Gastroesophageal sphincter (tissue), 4 donors: ENCODE data around the gene ACOT7. TPM values are rescaled to one million over a fixed set of nuclear protein-coding genes. Genes with fewer than 3 reads are reported as not detected.
"Not testable (repeated sequence)": the region's sequence is repeated elsewhere in the genome, so short reads cannot be mapped to it uniquely, and the experiment has no call there.

Experiments
- ATAC-seq: fragments of 150-250 bp; one replicate; pipeline ENCODE4 v1.9.1; 2016; ENCODE audit warnings: mild to moderate bottlenecking, moderate library complexity
- H3K27ac ChIP-seq, 4 donors: fragments of 200-600 bp; sonication (generic) in 3 of 4; 1 replicate in 3 of 4; 2 replicates in 1 of 4; pipeline ENCODE4 v1.5.1; 2016 to 2019
- H3K27me3 ChIP-seq: fragments of 200-600 bp; sonication (generic); one replicate; pipeline ENCODE4 v1.5.1; 2019
- H3K36me3 ChIP-seq, 2 donors: fragments of 200-600 bp; sonication (generic); one replicate each; pipeline ENCODE4 v1.5.1; 2019; ENCODE audit warnings: control low read depth in 1 of 2
- H3K4me1 ChIP-seq, 3 donors: fragments of 200-600 bp; sonication (generic); 1 replicate in 2 of 3; 2 replicates in 1 of 3; pipeline ENCODE4 v1.5.1; 2016 to 2019; ENCODE audit warnings: control low read depth in 2 of 3
- H3K4me3 ChIP-seq, 2 donors: fragments of 200-600 bp; sonication (generic); one replicate each; pipeline ENCODE4 v1.5.1; 2019; ENCODE audit warnings: mild to moderate bottlenecking in 1 of 2, moderate library complexity in 1 of 2
- H3K9me3 ChIP-seq, 3 donors: fragments of 200-600 bp; sonication (generic); one replicate each; pipeline ENCODE4 v1.5.1; 2017 to 2019; ENCODE audit warnings: control low read depth in 2 of 3
- EP300 ChIP-seq: sonication (generic); formaldehyde crosslinking; IDR thresholded peaks from one replicate; pipeline ENCODE4 v1.6.1; 2017; ENCODE audit warnings: antibody characterized with exemption, mild to moderate bottlenecking
- POLR2A ChIP-seq, 2 donors: fragments of 450-650 bp; IDR thresholded peaks; one replicate each; pipeline ENCODE4 v1.6.1; 2017; ENCODE audit warnings: antibody characterized with exemption in 2 of 2, mild to moderate bottlenecking in 2 of 2, moderate library complexity in 1 of 2
- POLR2AphosphoS5 ChIP-seq: sonication (generic); formaldehyde crosslinking; IDR thresholded peaks from one replicate; pipeline ENCODE4 v1.6.1; 2017; ENCODE audit warnings: antibody characterized with exemption
- WGBS, 2 donors: methylation state at CpG; one replicate each; pipeline ENCODE4 v1.1.5; 2018; ENCODE audit warnings: low coverage in 1 of 2; 5-methylcytosine and 5-hydroxymethylcytosine counted together
- total RNA-seq, 4 donors: library from RNA; depleted of rRNA; stranded (reverse); fragments of >200 nt; gene quantifications; one replicate each; pipeline ENCODE4 v1.1.0, GENCODE V29; 2016
- TF ChIP-seq, protein P1 (sequence below), 4 experiments: fragments of 200-600 bp in 2 of 4; fragments of 450-650 bp in 2 of 4; sonication (generic) in 1 of 4; IDR thresholded peaks; one replicate each; pipeline ENCODE4 v1.5.1; 2017 to 2019; ENCODE audit warnings: antibody characterized with exemption in 4 of 4, mild to moderate bottlenecking in 2 of 4, moderate library complexity in 2 of 4

The ACOT7 gene
- total RNA-seq, 4 donors from 2014 or later: 22.3 to 32.5 (median 25.0) TPM

DNA sequence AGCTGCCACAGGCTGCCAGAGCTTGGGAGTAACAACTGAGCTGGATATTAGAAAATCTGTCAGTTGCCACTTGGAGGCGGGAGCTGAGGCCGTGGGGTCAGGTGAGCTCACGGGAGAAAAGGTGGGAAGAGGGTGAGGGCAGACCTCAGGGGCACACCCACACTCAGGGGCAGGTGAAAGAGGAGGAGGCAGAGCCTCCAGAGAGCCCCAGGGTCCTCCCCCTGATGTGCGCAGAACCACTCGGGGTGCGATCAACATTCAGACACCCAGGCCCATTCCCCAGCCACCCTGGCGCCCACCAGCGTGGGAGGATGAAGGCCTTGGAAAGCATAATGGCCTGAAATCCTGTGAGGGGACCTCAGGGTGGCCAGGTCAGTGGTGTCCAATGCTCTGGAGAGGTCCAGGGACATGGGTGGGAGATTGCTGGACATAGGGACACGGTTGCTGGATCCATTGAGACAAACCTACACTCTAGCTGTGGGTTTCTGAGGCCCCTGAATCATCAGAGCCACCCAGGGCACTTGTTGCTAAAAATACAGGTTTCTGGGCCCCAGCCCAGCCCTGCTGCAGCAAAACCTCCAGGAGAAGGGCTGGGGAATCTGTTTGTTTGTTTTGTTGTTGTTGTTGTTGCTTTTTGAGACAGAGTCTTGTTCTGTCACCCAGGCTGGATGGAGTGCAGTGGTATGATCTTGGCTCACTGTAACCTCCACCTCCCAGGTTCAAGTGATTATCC lies 83.3 kb downstream of the ACOT7 start:
- Histone ChIP-seq H3K4me3 (no peak overlapping the region), H3K27me3 (no peaks in the 10 kb centered on the region), H3K36me3 (no peaks in the 10 kb centered on the region), H3K9me3 (no peaks in the 10 kb centered on the region), H3K4me1 (no peaks in the 10 kb centered on the region), H3K27ac (no peak overlapping the region)
- no peak for ATAC-seq
- TF ChIP-seq POLR2A (IDR thresholded peaks at IDR 0.05): no peak
- TF ChIP-seq POLR2AphosphoS5: no peak
- TF ChIP-seq EP300: no peak
- TF ChIP-seq, protein P1, sequence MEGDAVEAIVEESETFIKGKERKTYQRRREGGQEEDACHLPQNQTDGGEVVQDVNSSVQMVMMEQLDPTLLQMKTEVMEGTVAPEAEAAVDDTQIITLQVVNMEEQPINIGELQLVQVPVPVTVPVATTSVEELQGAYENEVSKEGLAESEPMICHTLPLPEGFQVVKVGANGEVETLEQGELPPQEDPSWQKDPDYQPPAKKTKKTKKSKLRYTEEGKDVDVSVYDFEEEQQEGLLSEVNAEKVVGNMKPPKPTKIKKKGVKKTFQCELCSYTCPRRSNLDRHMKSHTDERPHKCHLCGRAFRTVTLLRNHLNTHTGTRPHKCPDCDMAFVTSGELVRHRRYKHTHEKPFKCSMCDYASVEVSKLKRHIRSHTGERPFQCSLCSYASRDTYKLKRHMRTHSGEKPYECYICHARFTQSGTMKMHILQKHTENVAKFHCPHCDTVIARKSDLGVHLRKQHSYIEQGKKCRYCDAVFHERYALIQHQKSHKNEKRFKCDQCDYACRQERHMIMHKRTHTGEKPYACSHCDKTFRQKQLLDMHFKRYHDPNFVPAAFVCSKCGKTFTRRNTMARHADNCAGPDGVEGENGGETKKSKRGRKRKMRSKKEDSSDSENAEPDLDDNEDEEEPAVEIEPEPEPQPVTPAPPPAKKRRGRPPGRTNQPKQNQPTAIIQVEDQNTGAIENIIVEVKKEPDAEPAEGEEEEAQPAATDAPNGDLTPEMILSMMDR (IDR thresholded peaks at IDR 0.05): no peak
- WGBS, 2 donors: 83 to 90% methylated on average over 2 to 4 of the region's 9 CpGs

DNA sequence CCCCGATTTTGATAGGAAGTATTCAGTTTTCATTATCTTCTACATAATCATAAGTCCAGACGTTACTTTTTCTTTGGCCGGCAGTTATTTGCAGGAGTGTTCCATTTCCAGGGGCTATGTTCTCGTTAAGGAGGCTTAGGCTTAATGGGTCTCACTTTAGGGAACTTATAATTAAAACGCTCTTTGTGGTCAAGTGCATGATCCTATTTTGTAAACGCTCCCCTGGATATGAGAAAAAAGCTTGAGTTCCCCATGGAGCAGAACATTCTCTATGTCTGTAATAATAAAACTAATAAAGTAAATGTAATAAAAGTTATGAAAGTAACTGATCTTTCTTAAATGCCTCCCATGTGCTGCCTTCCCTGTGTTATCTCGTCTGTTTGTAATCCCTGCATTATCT lies 84.0 kb downstream of the ACOT7 start:
- Histone ChIP-seq H3K27me3 (no peaks in the 10 kb centered on the region), H3K4me3 (no peak overlapping the region), H3K9me3 (no peaks in the 10 kb centered on the region), H3K36me3 (no peaks in the 10 kb centered on the region), H3K27ac (no peak overlapping the region), H3K4me1 (no peaks in the 10 kb centered on the region)
- TF ChIP-seq EP300 (no peak), POLR2AphosphoS5 (no peak)
- 83 to 89% methylated on average over 3 to 7 of the region's 7 CpGs for WGBS, 2 donors
- no peak for ATAC-seq

DNA sequence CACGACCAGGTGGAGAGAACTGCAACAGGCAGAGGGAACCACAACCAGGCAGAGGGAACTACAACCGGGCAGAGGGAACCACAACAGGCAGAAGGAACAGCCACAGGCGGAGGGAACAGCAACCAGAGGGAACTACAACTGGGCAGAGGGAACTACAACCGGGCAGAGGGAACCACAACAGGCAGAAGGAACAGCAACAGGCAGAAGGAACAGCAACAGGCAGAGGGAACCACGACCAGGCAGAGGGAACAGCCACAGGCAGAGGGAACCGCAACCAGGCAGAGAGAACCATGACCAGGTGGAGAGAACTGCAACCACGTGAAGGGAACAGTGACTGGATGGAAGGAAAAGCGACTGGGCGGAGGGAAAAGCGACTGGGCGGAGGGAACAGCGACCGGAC lies 85.1 kb downstream of the ACOT7 start:
- H3K4me3 ChIP-seq: no peak overlapping the region
- TF ChIP-seq POLR2A (IDR thresholded peaks at IDR 0.05): no peak
- TF ChIP-seq POLR2AphosphoS5: no peak
- TF ChIP-seq, protein P1 (IDR thresholded peaks at IDR 0.05): no peak
- TF ChIP-seq EP300: no peak
- H3K9me3 ChIP-seq: no peaks in the 10 kb centered on the region
- no peaks in the 10 kb centered on the region for H3K36me3 ChIP-seq
- 89 to 92% methylated on average over 9 to 13 of the region's 13 CpGs for WGBS, 2 donors
- no peak overlapping the region for H3K27ac ChIP-seq
- no peak for ATAC-seq
- H3K27me3 ChIP-seq: no peaks in the 10 kb centered on the region
- no peaks in the 10 kb centered on the region for H3K4me1 ChIP-seq

GRCh38 chr1:6307682-6308081 lies 85.9 kb downstream of the ACOT7 start:
- not testable (repeated sequence) for H3K36me3 ChIP-seq, H3K4me3 ChIP-seq, H3K4me1 ChIP-seq, H3K27ac ChIP-seq, ATAC-seq, H3K9me3 ChIP-seq, H3K27me3 ChIP-seq
- WGBS, 2 donors: 78 to 83% methylated on average over 1 to 7 of the region's 7 CpGs

DNA sequence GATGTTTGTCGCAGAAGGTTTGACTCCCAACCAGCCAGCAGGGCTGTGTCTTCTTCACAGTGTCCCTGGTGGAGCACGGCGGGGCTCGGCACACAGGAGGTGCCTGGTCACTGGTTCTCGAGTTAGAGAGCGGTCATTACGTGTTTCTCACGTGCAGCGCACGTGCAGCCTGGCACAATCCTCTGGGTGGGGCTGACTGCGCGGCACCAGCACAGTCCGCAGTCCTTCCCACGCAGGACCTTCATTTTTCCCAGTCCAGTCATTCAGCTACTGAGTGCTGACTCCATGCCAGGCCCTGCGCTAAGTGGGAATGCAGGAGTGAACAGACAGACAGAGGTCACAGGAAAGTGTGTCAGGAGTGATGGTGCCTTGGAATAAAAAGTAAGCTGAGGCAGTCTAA lies 86.5 kb downstream of the ACOT7 start:
- H3K9me3 ChIP-seq: no peaks in the 10 kb centered on the region
- ATAC-seq: no peak
- H3K27me3 ChIP-seq: no peaks in the 10 kb centered on the region
- H3K4me1 ChIP-seq: no peaks in the 10 kb centered on the region
- no peak overlapping the region for H3K4me3 ChIP-seq
- no peak overlapping the region for H3K27ac ChIP-seq
- no peaks in the 10 kb centered on the region for H3K36me3 ChIP-seq
- TF ChIP-seq POLR2AphosphoS5 (no peak), EP300 (no peak), POLR2A (IDR thresholded peaks at IDR 0.05) (no peak)
- TF ChIP-seq, protein P1 (IDR thresholded peaks at IDR 0.05): no peak
- 100% methylated on average over 1 of the region's 15 CpGs; no CpG with 5 or more reads in 1 of the 2 donors for WGBS, 2 donors

DNA sequence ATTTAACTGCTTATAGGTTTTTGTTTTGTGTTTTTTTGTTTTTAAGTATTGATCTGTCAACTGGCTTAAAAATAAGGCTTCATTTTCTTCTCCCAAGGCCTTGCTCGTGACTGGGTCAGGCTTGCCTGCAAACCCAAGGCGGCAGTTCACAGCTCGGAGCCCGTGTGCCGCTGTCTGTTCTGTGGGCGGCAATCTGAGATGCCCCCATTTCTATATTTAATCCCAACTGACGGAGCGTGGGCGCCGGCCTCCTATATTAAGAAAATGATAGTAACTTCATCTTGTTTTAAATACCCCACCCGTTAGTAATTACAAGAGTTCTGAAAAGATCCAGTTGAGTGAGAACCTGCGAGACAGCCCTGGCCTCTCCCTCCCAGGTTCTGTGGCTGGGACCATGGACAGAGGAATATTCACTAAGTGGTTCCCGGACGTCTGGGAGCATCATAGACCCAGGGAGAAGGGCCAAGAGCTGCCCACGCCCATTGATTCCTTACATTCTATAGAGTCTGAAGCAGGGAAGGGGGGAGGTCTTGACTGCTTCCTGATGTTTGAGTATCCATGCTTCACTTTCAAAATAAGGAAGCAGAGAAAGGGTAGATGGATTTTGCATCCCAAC lies 90.1 kb downstream of the ACOT7 start:
- ATAC-seq: no peak
- H3K4me3 ChIP-seq: no peak overlapping the region
- 83 to 89% methylated on average over 1 to 7 of the region's 15 CpGs for WGBS, 2 donors
- H3K27me3 ChIP-seq: no peaks in the 10 kb centered on the region
- no peaks in the 10 kb centered on the region for H3K36me3 ChIP-seq
- no peaks in the 10 kb centered on the region for H3K9me3 ChIP-seq
- no peaks in the 10 kb centered on the region for H3K4me1 ChIP-seq
- TF ChIP-seq, protein P1 (IDR thresholded peaks at IDR 0.05): no peak
- TF ChIP-seq POLR2A (IDR thresholded peaks at IDR 0.05) (no peak), EP300 (no peak), POLR2AphosphoS5 (no peak)
- H3K27ac ChIP-seq: no peak overlapping the region
